ENCODE data around the gene RET. TPM values are rescaled to one million over a fixed set of nuclear protein-coding genes. Genes with fewer than 3 reads are reported as not detected.

RET gene
- total and polyA plus RNA-seq, 2 donors from 2014 or later = 1.1 to 3.1 TPM

- no peaks in the 10 kb centered on the region for H3K36me3 ChIP-seq (ENCODE audit: control insufficient read depth in 2 of 3, insufficient read depth in 3 of 3, low read length in 3 of 3)
- TF ChIP-seq CTCF (IDR thresholded peaks at IDR 0.05; ENCODE audit: borderline replicate concordance, extremely low read depth, insufficient read depth) = no peak
- H3K4me1 ChIP-seq (ENCODE audit: control insufficient read depth in 2 of 3, insufficient read depth in 2 of 3, low read depth in 1 of 3, low read length in 3 of 3) = no peaks in the 10 kb centered on the region
- no peak overlapping the region for H3K4me3 ChIP-seq (ENCODE audit: low read length in 3 of 3)
- no peak overlapping the region for H3K27ac ChIP-seq (ENCODE audit: low read depth in 2 of 2, low read length in 2 of 2)
- H3K9me3 ChIP-seq (ENCODE audit: control insufficient read depth in 2 of 3, insufficient read depth in 1 of 3, low read length in 3 of 3) = no peaks in the 10 kb centered on the region
- peaks cover 12% of the 10 kb centered on the region for H3K27me3 ChIP-seq (ENCODE audit: control insufficient read depth, insufficient read depth, low read length)
- FAIRE-seq = no peak
- H3K9ac ChIP-seq (ENCODE audit: low read length in 3 of 3) = no peak overlapping the region
- intact Hi-C loops (cut with DNase I) = no loop called here
- DNase-seq = peak in 1 of 5 donors; percentile 75
These were observed 1.3 kb upstream of the RET start for GRCh38 chr10:43075612-43076003.

- no peaks in the 10 kb centered on the region for H3K36me3 ChIP-seq (ENCODE audit: control insufficient read depth in 2 of 3, insufficient read depth in 3 of 3, low read length in 3 of 3)
- H3K4me1 ChIP-seq (ENCODE audit: control insufficient read depth in 2 of 3, insufficient read depth in 2 of 3, low read depth in 1 of 3, low read length in 3 of 3) = no peaks in the 10 kb centered on the region
- intact Hi-C loops (cut with DNase I) = no loop called here
- no peak overlapping the region for H3K27ac ChIP-seq (ENCODE audit: low read depth in 2 of 2, low read length in 2 of 2)
- TF ChIP-seq CTCF (IDR thresholded peaks at IDR 0.05; ENCODE audit: borderline replicate concordance, extremely low read depth, insufficient read depth) = no peak
- DNase-seq (peak in 2 of 5 donors; percentile 27 to 82), FAIRE-seq (no peak)
- no peaks in the 10 kb centered on the region for H3K9me3 ChIP-seq (ENCODE audit: control insufficient read depth in 2 of 3, insufficient read depth in 1 of 3, low read length in 3 of 3)
- H3K9ac ChIP-seq (ENCODE audit: low read length in 3 of 3) = no peak overlapping the region
- H3K4me3 ChIP-seq (ENCODE audit: low read length in 3 of 3) = no peak overlapping the region
- peaks cover 12% of the 10 kb centered on the region for H3K27me3 ChIP-seq (ENCODE audit: control insufficient read depth, insufficient read depth, low read length)
These were observed 476 bp upstream of the RET start for GRCh38 chr10:43076311-43076875.

- H3K27me3 ChIP-seq (ENCODE audit: control insufficient read depth, insufficient read depth, low read length) = peaks cover 12% of the 10 kb centered on the region
- no peaks in the 10 kb centered on the region for H3K9me3 ChIP-seq (ENCODE audit: control insufficient read depth in 2 of 3, insufficient read depth in 1 of 3, low read length in 3 of 3)
- intact Hi-C loops (cut with DNase I) = no loop called here
- no peak for FAIRE-seq
- DNase-seq = peak in 1 of 5 donors; percentile 19
- H3K36me3 ChIP-seq (ENCODE audit: control insufficient read depth in 2 of 3, insufficient read depth in 3 of 3, low read length in 3 of 3) = no peaks in the 10 kb centered on the region
- H3K4me1 ChIP-seq (ENCODE audit: control insufficient read depth in 2 of 3, insufficient read depth in 2 of 3, low read depth in 1 of 3, low read length in 3 of 3) = no peaks in the 10 kb centered on the region
- H3K9ac ChIP-seq (ENCODE audit: low read length in 3 of 3) = no peak overlapping the region
- no peak for TF ChIP-seq CTCF (IDR thresholded peaks at IDR 0.05; ENCODE audit: borderline replicate concordance, extremely low read depth, insufficient read depth)
- H3K27ac ChIP-seq (ENCODE audit: low read depth in 2 of 2, low read length in 2 of 2) = no peak overlapping the region
- H3K4me3 ChIP-seq (ENCODE audit: low read length in 3 of 3) = peak overlapping the region in 1 of 3 donors; percentile 6
These were observed 727 bp downstream of the RET start for GRCh38 chr10:43077421-43078171.
